OCI-LY1 (cell line): ENCODE measurements around the gene SHLD2.
"Not testable (repeated sequence)": the region's sequence is repeated elsewhere in the genome, so short reads cannot be mapped to it uniquely, and the experiment has no call there.

Experiments used
- CTCF ChIP-seq: fragments of 200-600 bp; sonication (generic), shearing (Covaris generic); IDR thresholded peaks from 2 replicates; pipeline ENCODE4 v1.5.1; 2017; ENCODE audit warnings: mild to moderate bottlenecking, antibody characterized with exemption, low read length, moderate library complexity, mixed read lengths
- EZH2 ChIP-seq: fragments of 200-600 bp; sonication (generic), shearing (Covaris generic); IDR thresholded peaks from 2 replicates; pipeline ENCODE4 v1.8.0; 2017; ENCODE audit warnings: borderline replicate concordance, mixed run types, mild to moderate bottlenecking, antibody characterized with exemption, low read length, moderate library complexity, mixed read lengths

- TF ChIP-seq EZH2, CTCF: not testable (repeated sequence)
Observed at GRCh38 chr10:87137478-87137877, 42.5 kb downstream of the SHLD2 start.
